WTC11 (cell line): ENCODE results near the gene PDPN.

ENCODE experiments used
- CREB1 ChIP-seq: sonication (generic); formaldehyde crosslinking; IDR thresholded peaks from 2 replicates; pipeline ENCODE4 v1.8.0; 2023; ENCODE audit warnings: mild to moderate bottlenecking, missing genetic modification reagents
- ESRRA ChIP-seq: sonication (generic); formaldehyde crosslinking; IDR thresholded peaks from 2 replicates; pipeline ENCODE4 v1.8.1; 2022; ENCODE audit warnings: mild to moderate bottlenecking, missing genetic modification reagents, borderline replicate concordance
- NR2C2 ChIP-seq: sonication (generic); formaldehyde crosslinking; IDR thresholded peaks from 2 replicates; pipeline ENCODE4 v1.8.0; 2022; ENCODE audit warnings: mild to moderate bottlenecking, missing genetic modification reagents
- SMAD3 ChIP-seq: sonication (generic); formaldehyde crosslinking; IDR thresholded peaks from 2 replicates; pipeline ENCODE4 v1.8.0; 2022; ENCODE audit warnings: missing genetic modification reagents, mild to moderate bottlenecking, borderline replicate concordance
- TP53 ChIP-seq: sonication (generic); formaldehyde crosslinking; IDR thresholded peaks from 2 replicates; pipeline ENCODE4 v1.8.1; 2023; ENCODE audit warnings: mild to moderate bottlenecking, missing genetic modification reagents
- ZNF232 ChIP-seq: sonication (generic); formaldehyde crosslinking; IDR thresholded peaks from 2 replicates; pipeline ENCODE4 v1.8.0; 2022; ENCODE audit warnings: mild to moderate bottlenecking, missing genetic modification reagents
- TF ChIP-seq, protein P1 (sequence below): fragments of 200-600 bp; IDR thresholded peaks from 2 replicates; pipeline ENCODE4 v1.8.0; 2022; ENCODE audit warnings: antibody characterized with exemption
- TF ChIP-seq, protein P2 (sequence below): sonication (generic); formaldehyde crosslinking; IDR thresholded peaks from 2 replicates; pipeline ENCODE4 v1.8.1; 2022; ENCODE audit warnings: mild to moderate bottlenecking, moderate library complexity, missing genetic modification reagents
- TF ChIP-seq, protein P3 (sequence below): sonication (generic); formaldehyde crosslinking; conservative IDR thresholded peaks from 2 replicates; pipeline ENCODE4 v1.8.1; 2022; ENCODE audit warnings: mild to moderate bottlenecking, missing genetic modification reagents
- TF ChIP-seq, protein P4 (sequence below): sonication (generic); formaldehyde crosslinking; IDR thresholded peaks from 2 replicates; pipeline ENCODE4 v1.8.0; 2022; ENCODE audit warnings: mild to moderate bottlenecking, missing genetic modification reagents
- TF ChIP-seq, protein P5 (sequence below): fragments of 250-450 bp; sonication (Bioruptor Pico); IDR thresholded peaks from 2 replicates; pipeline ENCODE4 v1.8.0; 2021; ENCODE audit warnings: mild to moderate bottlenecking

DNA sequence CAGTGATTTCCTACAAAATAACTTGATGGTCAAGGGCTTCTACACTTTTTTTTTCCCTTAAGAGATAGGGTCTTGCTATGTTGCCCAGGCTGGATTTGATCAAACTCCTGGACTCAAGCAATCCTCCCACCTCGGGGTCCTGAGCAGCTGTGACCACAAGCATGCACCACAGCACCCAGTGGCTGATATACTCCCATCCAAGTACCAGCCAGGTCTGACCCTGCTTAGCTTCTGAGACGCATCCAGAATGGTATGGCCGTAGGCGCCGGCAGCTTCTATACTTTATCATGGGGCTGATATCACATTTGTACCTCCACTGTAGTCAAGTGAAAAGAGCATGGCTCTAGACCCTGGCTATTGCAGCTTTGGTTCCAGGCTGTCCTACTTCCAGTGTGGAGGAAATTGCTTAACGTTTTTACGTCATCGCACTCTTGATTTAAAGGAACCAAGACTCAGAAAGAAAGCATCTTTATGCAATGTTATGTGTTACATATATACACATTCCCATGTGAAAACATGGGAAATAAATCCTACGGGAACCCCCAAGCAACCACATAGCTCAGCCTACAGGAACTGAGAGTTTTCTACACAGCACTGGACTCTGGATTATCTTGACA lies 39.5 kb downstream of the PDPN start:
- no peak for TF ChIP-seq CREB1
- TF ChIP-seq, protein P1, sequence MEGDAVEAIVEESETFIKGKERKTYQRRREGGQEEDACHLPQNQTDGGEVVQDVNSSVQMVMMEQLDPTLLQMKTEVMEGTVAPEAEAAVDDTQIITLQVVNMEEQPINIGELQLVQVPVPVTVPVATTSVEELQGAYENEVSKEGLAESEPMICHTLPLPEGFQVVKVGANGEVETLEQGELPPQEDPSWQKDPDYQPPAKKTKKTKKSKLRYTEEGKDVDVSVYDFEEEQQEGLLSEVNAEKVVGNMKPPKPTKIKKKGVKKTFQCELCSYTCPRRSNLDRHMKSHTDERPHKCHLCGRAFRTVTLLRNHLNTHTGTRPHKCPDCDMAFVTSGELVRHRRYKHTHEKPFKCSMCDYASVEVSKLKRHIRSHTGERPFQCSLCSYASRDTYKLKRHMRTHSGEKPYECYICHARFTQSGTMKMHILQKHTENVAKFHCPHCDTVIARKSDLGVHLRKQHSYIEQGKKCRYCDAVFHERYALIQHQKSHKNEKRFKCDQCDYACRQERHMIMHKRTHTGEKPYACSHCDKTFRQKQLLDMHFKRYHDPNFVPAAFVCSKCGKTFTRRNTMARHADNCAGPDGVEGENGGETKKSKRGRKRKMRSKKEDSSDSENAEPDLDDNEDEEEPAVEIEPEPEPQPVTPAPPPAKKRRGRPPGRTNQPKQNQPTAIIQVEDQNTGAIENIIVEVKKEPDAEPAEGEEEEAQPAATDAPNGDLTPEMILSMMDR: no peak
- no peak for TF ChIP-seq NR2C2 (CRISPR knock-in tag)
- TF ChIP-seq TP53 (CRISPR knock-in tag): no peak
- no peak for TF ChIP-seq SMAD3
- TF ChIP-seq, protein P2, sequence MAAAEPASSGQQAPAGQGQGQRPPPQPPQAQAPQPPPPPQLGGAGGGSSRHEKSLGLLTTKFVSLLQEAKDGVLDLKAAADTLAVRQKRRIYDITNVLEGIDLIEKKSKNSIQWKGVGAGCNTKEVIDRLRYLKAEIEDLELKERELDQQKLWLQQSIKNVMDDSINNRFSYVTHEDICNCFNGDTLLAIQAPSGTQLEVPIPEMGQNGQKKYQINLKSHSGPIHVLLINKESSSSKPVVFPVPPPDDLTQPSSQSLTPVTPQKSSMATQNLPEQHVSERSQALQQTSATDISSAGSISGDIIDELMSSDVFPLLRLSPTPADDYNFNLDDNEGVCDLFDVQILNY (CRISPR knock-in tag): no peak
- TF ChIP-seq ESRRA: no peak
- TF ChIP-seq, protein P3, sequence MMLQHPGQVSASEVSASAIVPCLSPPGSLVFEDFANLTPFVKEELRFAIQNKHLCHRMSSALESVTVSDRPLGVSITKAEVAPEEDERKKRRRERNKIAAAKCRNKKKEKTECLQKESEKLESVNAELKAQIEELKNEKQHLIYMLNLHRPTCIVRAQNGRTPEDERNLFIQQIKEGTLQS (CRISPR knock-in tag): no peak
- TF ChIP-seq ZNF232 (CRISPR knock-in tag): no peak
- TF ChIP-seq, protein P4, sequence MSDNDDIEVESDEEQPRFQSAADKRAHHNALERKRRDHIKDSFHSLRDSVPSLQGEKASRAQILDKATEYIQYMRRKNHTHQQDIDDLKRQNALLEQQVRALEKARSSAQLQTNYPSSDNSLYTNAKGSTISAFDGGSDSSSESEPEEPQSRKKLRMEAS (CRISPR knock-in tag): no peak
- TF ChIP-seq, protein P5, sequence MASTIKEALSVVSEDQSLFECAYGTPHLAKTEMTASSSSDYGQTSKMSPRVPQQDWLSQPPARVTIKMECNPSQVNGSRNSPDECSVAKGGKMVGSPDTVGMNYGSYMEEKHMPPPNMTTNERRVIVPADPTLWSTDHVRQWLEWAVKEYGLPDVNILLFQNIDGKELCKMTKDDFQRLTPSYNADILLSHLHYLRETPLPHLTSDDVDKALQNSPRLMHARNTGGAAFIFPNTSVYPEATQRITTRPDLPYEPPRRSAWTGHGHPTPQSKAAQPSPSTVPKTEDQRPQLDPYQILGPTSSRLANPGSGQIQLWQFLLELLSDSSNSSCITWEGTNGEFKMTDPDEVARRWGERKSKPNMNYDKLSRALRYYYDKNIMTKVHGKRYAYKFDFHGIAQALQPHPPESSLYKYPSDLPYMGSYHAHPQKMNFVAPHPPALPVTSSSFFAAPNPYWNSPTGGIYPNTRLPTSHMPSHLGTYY (CRISPR knock-in tag): no peak
